ENCODE measurements around the gene BEGAIN.

Gene BEGAIN

GRCh38 chr14:100547633-100548294 is 39.5 kb downstream of the BEGAIN start:
- no peaks in the 10 kb centered on the region for H3K79me2 ChIP-seq (ENCODE audit: insufficient read depth, low read length)
- peak overlapping the region; percentile 60 for H3K27ac ChIP-seq (ENCODE audit: low read length)
- DNase-seq (peak; percentile 84), ATAC-seq (ENCODE audit: insufficient read depth, low read depth) (peak; percentile 93)
- H3K36me3 ChIP-seq (ENCODE audit: insufficient read depth, low read length) = no peaks in the 10 kb centered on the region
- H3K27me3 ChIP-seq (ENCODE audit: insufficient read depth, low read length, poor library complexity) = no peaks in the 10 kb centered on the region
- H3K4me1 ChIP-seq (ENCODE audit: insufficient read depth, low read length) = peaks cover 21% of the 10 kb centered on the region
- H3K4me3 ChIP-seq (ENCODE audit: low read depth in 1 of 2, low read length in 2 of 2) = peak overlapping the region in 1 of 2 experiments; percentile 4; a peak in 1 of 4 replicates
- no peaks in the 10 kb centered on the region for H3K9me3 ChIP-seq (ENCODE audit: insufficient read depth, low read length, severe bottlenecking)
- peak; percentile 31 for TF ChIP-seq CTCF (IDR thresholded peaks at IDR 0.05; ENCODE audit: borderline replicate concordance, extremely low read depth, low read length, poor library complexity, severe bottlenecking)
- TF ChIP-seq EZH2 (IDR thresholded peaks at IDR 0.05; ENCODE audit: borderline replicate concordance, low read depth, low read length, severe bottlenecking) = no peak
- 0 out of 2 replicates have a peak overlapping the region, but pooled peaks have one; percentile 3 for H3K9ac ChIP-seq (ENCODE audit: low read depth, low read length)
- H4K20me1 ChIP-seq (ENCODE audit: insufficient read depth, low read length) = peaks cover 8% of the 10 kb centered on the region; the same call in 1 of the 2 replicates
- no peak overlapping the region for H2AFZ ChIP-seq (ENCODE audit: low read depth, low read length)
- peak overlapping the region; percentile 50 for H3K4me2 ChIP-seq (ENCODE audit: insufficient read depth, low read length)

DNA sequence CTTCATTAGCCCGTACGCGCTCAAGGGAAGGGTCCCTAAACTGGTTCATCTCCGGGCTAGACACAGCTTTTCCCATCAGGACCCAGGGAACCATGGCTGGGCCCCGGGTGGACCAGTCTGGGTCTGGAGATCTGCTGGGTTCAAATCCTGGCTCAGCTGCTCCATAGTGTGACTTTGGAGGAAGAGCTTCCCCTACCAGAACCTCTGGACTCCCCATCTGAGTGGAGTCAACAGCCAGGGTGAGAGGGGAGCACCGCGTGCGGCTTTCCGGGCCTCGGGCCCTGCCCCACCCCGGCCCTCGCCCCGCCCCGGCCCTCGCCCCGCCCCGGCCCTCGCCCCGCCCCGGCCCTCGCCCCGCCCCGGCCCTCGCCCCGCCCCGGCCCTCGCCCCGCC is 41.2 kb downstream of the BEGAIN start:
- H3K4me2 ChIP-seq (ENCODE audit: insufficient read depth, low read length) = no peak overlapping the region
- H3K27ac ChIP-seq (ENCODE audit: low read length) = no peak overlapping the region; the same call in 1 of the 2 replicates
- no peak overlapping the region for H3K9ac ChIP-seq (ENCODE audit: low read depth, low read length)
- H3K27me3 ChIP-seq (ENCODE audit: insufficient read depth, low read length, poor library complexity) = no peaks in the 10 kb centered on the region
- TF ChIP-seq EZH2 (IDR thresholded peaks at IDR 0.05; ENCODE audit: borderline replicate concordance, low read depth, low read length, severe bottlenecking) = no peak
- no peak for TF ChIP-seq CTCF (IDR thresholded peaks at IDR 0.05; ENCODE audit: borderline replicate concordance, extremely low read depth, low read length, poor library complexity, severe bottlenecking)
- ATAC-seq (ENCODE audit: insufficient read depth, low read depth) = no peak
- no peak overlapping the region for H2AFZ ChIP-seq (ENCODE audit: low read depth, low read length)
- peaks cover 21% of the 10 kb centered on the region for H3K4me1 ChIP-seq (ENCODE audit: insufficient read depth, low read length)
- H3K4me3 ChIP-seq (ENCODE audit: low read depth in 1 of 2, low read length in 2 of 2) = no peak overlapping the region
- no peaks in the 10 kb centered on the region for H3K9me3 ChIP-seq (ENCODE audit: insufficient read depth, low read length, severe bottlenecking)
- DNase-seq = no peak
- no peaks in the 10 kb centered on the region for H3K79me2 ChIP-seq (ENCODE audit: insufficient read depth, low read length)
- peaks cover 8% of the 10 kb centered on the region; the same call in 1 of the 2 replicates for H4K20me1 ChIP-seq (ENCODE audit: insufficient read depth, low read length)
- no peaks in the 10 kb centered on the region for H3K36me3 ChIP-seq (ENCODE audit: insufficient read depth, low read length)

DNA sequence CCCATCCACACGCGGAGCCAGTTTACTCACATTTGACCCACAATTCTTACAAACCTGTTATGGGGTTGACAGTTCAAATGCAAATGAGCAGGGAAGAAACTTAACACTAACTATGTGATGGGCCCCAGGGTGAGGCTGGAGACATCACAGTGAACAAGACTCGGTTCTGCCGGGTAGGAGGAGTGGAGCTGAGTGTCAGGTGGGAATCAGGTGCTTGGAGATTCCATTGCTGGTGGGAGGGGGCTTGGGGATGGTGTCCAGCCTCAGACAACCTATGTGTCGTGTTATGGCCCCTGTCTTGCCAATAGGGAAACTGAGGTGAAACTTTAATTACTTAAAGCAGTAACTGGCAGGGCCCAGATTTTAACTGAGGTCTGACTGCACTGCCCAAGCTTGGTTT is 41.9 kb downstream of the BEGAIN start:
- H3K4me1 ChIP-seq (ENCODE audit: insufficient read depth, low read length) = peaks cover 21% of the 10 kb centered on the region
- H3K9ac ChIP-seq (ENCODE audit: low read depth, low read length) = no peak overlapping the region
- H3K27ac ChIP-seq (ENCODE audit: low read length) = no peak overlapping the region
- no peaks in the 10 kb centered on the region for H3K27me3 ChIP-seq (ENCODE audit: insufficient read depth, low read length, poor library complexity)
- no peak overlapping the region for H2AFZ ChIP-seq (ENCODE audit: low read depth, low read length)
- H3K36me3 ChIP-seq (ENCODE audit: insufficient read depth, low read length) = no peaks in the 10 kb centered on the region
- no peak overlapping the region for H3K4me2 ChIP-seq (ENCODE audit: insufficient read depth, low read length)
- no peak for ATAC-seq (ENCODE audit: insufficient read depth, low read depth)
- no peaks in the 10 kb centered on the region for H3K9me3 ChIP-seq (ENCODE audit: insufficient read depth, low read length, severe bottlenecking)
- H3K79me2 ChIP-seq (ENCODE audit: insufficient read depth, low read length) = no peaks in the 10 kb centered on the region
- peaks cover 8% of the 10 kb centered on the region; the same call in 1 of the 2 replicates for H4K20me1 ChIP-seq (ENCODE audit: insufficient read depth, low read length)
- TF ChIP-seq CTCF (IDR thresholded peaks at IDR 0.05; ENCODE audit: borderline replicate concordance, extremely low read depth, low read length, poor library complexity, severe bottlenecking) = no peak
- no peak for TF ChIP-seq EZH2 (IDR thresholded peaks at IDR 0.05; ENCODE audit: borderline replicate concordance, low read depth, low read length, severe bottlenecking)
- H3K4me3 ChIP-seq (ENCODE audit: low read depth in 1 of 2, low read length in 2 of 2) = no peak overlapping the region
- no peak for DNase-seq

Measured in DND-41 (cell line).